Measurements from ENCODE around the gene CETP. TPM values are rescaled to one million over a fixed set of nuclear protein-coding genes. Genes with fewer than 3 reads are reported as not detected.
A peak's percentile ranks its signal among the peaks of the same experiment; 100 is the strongest.

Gene CETP
- total and polyA plus RNA-seq, 2 of the 13 experiments (the other 11 are each of a cell fraction or from before 2014, with no cell fraction given): 0.31 to 9.8 TPM

DNA sequence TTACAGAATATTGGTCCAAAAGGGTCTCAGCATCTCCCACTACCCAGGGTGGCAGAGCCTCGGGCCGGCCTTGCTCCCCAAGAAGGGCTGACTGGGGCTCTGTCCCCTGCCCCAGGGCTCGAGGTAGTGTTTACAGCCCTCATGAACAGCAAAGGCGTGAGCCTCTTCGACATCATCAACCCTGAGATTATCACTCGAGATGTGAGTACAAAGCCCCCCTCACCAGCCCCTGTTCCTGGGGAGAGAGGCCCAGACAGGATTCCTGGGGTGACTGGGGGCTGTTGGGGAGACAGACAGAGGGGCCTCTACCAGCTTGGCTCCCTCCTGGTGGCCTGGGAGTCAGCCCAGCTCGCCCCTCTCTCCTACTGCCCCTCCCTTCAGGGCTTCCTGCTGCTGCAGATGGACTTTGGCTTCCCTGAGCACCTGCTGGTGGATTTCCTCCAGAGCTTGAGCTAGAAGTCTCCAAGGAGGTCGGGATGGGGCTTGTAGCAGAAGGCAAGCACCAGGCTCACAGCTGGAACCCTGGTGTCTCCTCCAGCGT lies 21.5 kb downstream of the CETP start (continued):
- TF ChIP-seq SP140L (CRISPR knock-in tag; IDR thresholded peaks at IDR 0.05; ENCODE audit: borderline replicate concordance) (no peak), ZNF34 (CRISPR knock-in tag; IDR thresholded peaks at IDR 0.05; ENCODE audit: borderline replicate concordance) (no peak), PHF20 (CRISPR knock-in tag; IDR thresholded peaks at IDR 0.05) (no peak), IRF2 (CRISPR knock-in tag; IDR thresholded peaks at IDR 0.05) (peak; percentile 34; the same call in 1 of the 2 replicates), CC2D1A (CRISPR knock-in tag; IDR thresholded peaks at IDR 0.05) (no peak), NFYC (CRISPR knock-in tag; IDR thresholded peaks at IDR 0.05) (no peak), ZNF234 (CRISPR knock-in tag; conservative IDR thresholded peaks at IDR 0.05) (no peak), ATF7-NPFF (CRISPR knock-in tag; IDR thresholded peaks at IDR 0.05; ENCODE audit: low read depth) (no peak), ZNF180 (CRISPR knock-in tag; IDR thresholded peaks at IDR 0.05; ENCODE audit: borderline replicate concordance, low read depth) (no peak)
- TF ChIP-seq, protein P1, sequence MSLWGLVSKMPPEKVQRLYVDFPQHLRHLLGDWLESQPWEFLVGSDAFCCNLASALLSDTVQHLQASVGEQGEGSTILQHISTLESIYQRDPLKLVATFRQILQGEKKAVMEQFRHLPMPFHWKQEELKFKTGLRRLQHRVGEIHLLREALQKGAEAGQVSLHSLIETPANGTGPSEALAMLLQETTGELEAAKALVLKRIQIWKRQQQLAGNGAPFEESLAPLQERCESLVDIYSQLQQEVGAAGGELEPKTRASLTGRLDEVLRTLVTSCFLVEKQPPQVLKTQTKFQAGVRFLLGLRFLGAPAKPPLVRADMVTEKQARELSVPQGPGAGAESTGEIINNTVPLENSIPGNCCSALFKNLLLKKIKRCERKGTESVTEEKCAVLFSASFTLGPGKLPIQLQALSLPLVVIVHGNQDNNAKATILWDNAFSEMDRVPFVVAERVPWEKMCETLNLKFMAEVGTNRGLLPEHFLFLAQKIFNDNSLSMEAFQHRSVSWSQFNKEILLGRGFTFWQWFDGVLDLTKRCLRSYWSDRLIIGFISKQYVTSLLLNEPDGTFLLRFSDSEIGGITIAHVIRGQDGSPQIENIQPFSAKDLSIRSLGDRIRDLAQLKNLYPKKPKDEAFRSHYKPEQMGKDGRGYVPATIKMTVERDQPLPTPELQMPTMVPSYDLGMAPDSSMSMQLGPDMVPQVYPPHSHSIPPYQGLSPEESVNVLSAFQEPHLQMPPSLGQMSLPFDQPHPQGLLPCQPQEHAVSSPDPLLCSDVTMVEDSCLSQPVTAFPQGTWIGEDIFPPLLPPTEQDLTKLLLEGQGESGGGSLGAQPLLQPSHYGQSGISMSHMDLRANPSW (CRISPR knock-in tag; IDR thresholded peaks at IDR 0.05; ENCODE audit: borderline replicate concordance): no peak
- TF ChIP-seq, protein P2, sequence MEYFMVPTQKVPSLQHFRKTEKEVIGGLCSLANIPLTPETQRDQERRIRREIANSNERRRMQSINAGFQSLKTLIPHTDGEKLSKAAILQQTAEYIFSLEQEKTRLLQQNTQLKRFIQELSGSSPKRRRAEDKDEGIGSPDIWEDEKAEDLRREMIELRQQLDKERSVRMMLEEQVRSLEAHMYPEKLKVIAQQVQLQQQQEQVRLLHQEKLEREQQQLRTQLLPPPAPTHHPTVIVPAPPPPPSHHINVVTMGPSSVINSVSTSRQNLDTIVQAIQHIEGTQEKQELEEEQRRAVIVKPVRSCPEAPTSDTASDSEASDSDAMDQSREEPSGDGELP (IDR thresholded peaks at IDR 0.05; ENCODE audit: borderline replicate concordance, low read depth): peak; percentile 42; the same call in 1 of the 2 replicates
- TF ChIP-seq, protein P3, sequence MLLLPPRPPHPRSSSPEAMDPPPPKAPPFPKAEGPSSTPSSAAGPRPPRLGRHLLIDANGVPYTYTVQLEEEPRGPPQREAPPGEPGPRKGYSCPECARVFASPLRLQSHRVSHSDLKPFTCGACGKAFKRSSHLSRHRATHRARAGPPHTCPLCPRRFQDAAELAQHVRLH (CRISPR knock-in tag; IDR thresholded peaks at IDR 0.05; ENCODE audit: borderline replicate concordance, low read depth): peak; percentile 45; the same call in 1 of the 2 replicates
- TF ChIP-seq, protein P4, sequence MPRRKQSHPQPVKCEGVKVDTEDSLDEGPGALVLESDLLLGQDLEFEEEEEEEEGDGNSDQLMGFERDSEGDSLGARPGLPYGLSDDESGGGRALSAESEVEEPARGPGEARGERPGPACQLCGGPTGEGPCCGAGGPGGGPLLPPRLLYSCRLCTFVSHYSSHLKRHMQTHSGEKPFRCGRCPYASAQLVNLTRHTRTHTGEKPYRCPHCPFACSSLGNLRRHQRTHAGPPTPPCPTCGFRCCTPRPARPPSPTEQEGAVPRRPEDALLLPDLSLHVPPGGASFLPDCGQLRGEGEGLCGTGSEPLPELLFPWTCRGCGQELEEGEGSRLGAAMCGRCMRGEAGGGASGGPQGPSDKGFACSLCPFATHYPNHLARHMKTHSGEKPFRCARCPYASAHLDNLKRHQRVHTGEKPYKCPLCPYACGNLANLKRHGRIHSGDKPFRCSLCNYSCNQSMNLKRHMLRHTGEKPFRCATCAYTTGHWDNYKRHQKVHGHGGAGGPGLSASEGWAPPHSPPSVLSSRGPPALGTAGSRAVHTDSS (CRISPR knock-in tag; conservative IDR thresholded peaks at IDR 0.05): no peak
- TF ChIP-seq, protein P5, sequence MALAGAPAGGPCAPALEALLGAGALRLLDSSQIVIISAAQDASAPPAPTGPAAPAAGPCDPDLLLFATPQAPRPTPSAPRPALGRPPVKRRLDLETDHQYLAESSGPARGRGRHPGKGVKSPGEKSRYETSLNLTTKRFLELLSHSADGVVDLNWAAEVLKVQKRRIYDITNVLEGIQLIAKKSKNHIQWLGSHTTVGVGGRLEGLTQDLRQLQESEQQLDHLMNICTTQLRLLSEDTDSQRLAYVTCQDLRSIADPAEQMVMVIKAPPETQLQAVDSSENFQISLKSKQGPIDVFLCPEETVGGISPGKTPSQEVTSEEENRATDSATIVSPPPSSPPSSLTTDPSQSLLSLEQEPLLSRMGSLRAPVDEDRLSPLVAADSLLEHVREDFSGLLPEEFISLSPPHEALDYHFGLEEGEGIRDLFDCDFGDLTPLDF (CRISPR knock-in tag; IDR thresholded peaks at IDR 0.05): no peak
- TF ChIP-seq, protein P6, sequence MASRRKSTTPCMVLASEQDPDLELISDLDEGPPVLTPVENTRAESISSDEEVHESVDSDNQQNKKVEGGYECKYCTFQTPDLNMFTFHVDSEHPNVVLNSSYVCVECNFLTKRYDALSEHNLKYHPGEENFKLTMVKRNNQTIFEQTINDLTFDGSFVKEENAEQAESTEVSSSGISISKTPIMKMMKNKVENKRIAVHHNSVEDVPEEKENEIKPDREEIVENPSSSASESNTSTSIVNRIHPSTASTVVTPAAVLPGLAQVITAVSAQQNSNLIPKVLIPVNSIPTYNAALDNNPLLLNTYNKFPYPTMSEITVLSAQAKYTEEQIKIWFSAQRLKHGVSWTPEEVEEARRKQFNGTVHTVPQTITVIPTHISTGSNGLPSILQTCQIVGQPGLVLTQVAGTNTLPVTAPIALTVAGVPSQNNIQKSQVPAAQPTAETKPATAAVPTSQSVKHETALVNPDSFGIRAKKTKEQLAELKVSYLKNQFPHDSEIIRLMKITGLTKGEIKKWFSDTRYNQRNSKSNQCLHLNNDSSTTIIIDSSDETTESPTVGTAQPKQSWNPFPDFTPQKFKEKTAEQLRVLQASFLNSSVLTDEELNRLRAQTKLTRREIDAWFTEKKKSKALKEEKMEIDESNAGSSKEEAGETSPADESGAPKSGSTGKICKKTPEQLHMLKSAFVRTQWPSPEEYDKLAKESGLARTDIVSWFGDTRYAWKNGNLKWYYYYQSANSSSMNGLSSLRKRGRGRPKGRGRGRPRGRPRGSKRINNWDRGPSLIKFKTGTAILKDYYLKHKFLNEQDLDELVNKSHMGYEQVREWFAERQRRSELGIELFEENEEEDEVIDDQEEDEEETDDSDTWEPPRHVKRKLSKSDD (CRISPR knock-in tag; IDR thresholded peaks at IDR 0.05; ENCODE audit: low read depth): no peak
- TF ChIP-seq, protein P7, sequence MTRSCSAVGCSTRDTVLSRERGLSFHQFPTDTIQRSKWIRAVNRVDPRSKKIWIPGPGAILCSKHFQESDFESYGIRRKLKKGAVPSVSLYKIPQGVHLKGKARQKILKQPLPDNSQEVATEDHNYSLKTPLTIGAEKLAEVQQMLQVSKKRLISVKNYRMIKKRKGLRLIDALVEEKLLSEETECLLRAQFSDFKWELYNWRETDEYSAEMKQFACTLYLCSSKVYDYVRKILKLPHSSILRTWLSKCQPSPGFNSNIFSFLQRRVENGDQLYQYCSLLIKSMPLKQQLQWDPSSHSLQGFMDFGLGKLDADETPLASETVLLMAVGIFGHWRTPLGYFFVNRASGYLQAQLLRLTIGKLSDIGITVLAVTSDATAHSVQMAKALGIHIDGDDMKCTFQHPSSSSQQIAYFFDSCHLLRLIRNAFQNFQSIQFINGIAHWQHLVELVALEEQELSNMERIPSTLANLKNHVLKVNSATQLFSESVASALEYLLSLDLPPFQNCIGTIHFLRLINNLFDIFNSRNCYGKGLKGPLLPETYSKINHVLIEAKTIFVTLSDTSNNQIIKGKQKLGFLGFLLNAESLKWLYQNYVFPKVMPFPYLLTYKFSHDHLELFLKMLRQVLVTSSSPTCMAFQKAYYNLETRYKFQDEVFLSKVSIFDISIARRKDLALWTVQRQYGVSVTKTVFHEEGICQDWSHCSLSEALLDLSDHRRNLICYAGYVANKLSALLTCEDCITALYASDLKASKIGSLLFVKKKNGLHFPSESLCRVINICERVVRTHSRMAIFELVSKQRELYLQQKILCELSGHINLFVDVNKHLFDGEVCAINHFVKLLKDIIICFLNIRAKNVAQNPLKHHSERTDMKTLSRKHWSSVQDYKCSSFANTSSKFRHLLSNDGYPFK (CRISPR knock-in tag; IDR thresholded peaks at IDR 0.05; ENCODE audit: borderline replicate concordance): 0 out of 2 replicates have a peak, but pooled peaks have one; percentile 27
